HEK293T (cell line): ENCODE data around the gene ASB2.

Source experiments
- HDGF ChIP-seq: fragments of 450-650 bp; IDR thresholded peaks from 2 replicates; pipeline ENCODE4 v1.6.1; 2017; ENCODE audit warnings: antibody characterized with exemption, borderline replicate concordance
- ZNF384 ChIP-seq: fragments of 450-650 bp; IDR thresholded peaks from 2 replicates; pipeline ENCODE4 v1.6.1; 2016

DNA sequence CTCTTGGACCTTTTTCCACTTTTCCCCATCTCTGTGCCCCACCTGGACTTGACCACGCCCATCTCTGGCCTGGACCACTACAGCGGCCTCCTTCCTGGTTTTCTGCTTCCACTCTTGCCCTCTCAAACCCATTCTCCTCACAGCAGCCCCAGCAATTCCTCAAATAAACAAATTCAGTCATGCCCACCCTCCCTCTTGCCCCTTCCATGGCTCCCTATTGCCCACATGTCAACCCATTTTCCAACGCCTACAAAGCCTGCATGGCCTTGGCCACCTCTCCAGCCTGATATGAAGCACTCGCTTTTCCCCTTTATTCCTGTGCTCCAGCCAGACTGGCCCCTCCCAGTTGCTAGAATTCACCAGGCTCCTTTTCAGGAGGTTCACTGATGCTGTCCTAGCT lies 43.9 kb upstream of the ASB2 start:
- TF ChIP-seq ZNF384 (no peak), HDGF (no peak)
